Measurements from ENCODE around the gene PCBP3. TPM values are rescaled to one million over a fixed set of nuclear protein-coding genes. Genes with fewer than 3 reads are reported as not detected.

The PCBP3 gene
- total RNA-seq, 1 experiment from 2014 or later, result not detected

GRCh38 chr21:45595574-45596295, 47.8 kb upstream of the PCBP3 start:
- ChIA-PET CTCF (interaction anchor here (0.6 kb wide), 2 partner anchors 426 to 455 kb away, joined by 3 read pairs; no protein-coding TSS in a partner anchor), POLR2A (ENCODE audit: unreplicated experiment) (no interaction called here)
- no peak for DNase-seq
- Histone ChIP-seq H3K9me3 (ENCODE audit: insufficient read depth, low read depth) (no peaks in the 10 kb centered on the region), H3K4me3 (no peak overlapping the region), H3K79me2 (ENCODE audit: low read depth) (no peaks in the 10 kb centered on the region), H3K4me1 (replicated peaks; ENCODE audit: insufficient read depth) (no peaks in the 10 kb centered on the region), H3K36me3 (ENCODE audit: low read depth) (no peaks in the 10 kb centered on the region), H3K27ac (no peak overlapping the region), H2AFZ (no peak overlapping the region), H4K20me1 (ENCODE audit: insufficient read depth) (no peaks in the 10 kb centered on the region), H3K4me2 (no peak overlapping the region), H3F3A (ENCODE audit: insufficient read depth, low read depth) (no peaks in the 10 kb centered on the region), H3K27me3 (ENCODE audit: insufficient read depth, low read depth) (peaks cover 31% of the 10 kb centered on the region), H3K9me2 (ENCODE audit: insufficient read depth) (no peaks in the 10 kb centered on the region)
- intact Hi-C loops (cut with micrococcal nuclease; ENCODE audit: unreplicated experiment), result loop anchor here (2.0 to 10.0 kb wide), 3 partner anchors 151 to 455 kb away; no protein-coding TSS in a partner anchor
- TF ChIP-seq EZH2 (IDR thresholded peaks at IDR 0.05; ENCODE audit: low read depth) (no peak), CTCF (conservative IDR thresholded peaks at IDR 0.05) (no peak)
- no TSS peak for BruUV-seq (replicated peaks)

- Histone ChIP-seq H3K9me2 (ENCODE audit: insufficient read depth) (no peaks in the 10 kb centered on the region), H3K9me3 (ENCODE audit: insufficient read depth, low read depth) (no peaks in the 10 kb centered on the region), H3F3A (ENCODE audit: insufficient read depth, low read depth) (no peaks in the 10 kb centered on the region), H3K27ac (no peak overlapping the region), H3K4me3 (no peak overlapping the region), H3K36me3 (ENCODE audit: low read depth) (no peaks in the 10 kb centered on the region), H3K4me2 (no peak overlapping the region), H3K79me2 (ENCODE audit: low read depth) (no peaks in the 10 kb centered on the region), H4K20me1 (ENCODE audit: insufficient read depth) (no peaks in the 10 kb centered on the region), H2AFZ (no peak overlapping the region), H3K4me1 (replicated peaks; ENCODE audit: insufficient read depth) (no peaks in the 10 kb centered on the region), H3K27me3 (ENCODE audit: insufficient read depth, low read depth) (peaks cover 40% of the 10 kb centered on the region)
- DNase-seq, result peak in 1 of 2 experiments; percentile 61
- intact Hi-C loops (cut with micrococcal nuclease; ENCODE audit: unreplicated experiment), result loop anchor here (2.0 to 10.0 kb wide), 3 partner anchors 152 to 456 kb away; no protein-coding TSS in a partner anchor
- ChIA-PET CTCF (no interaction called here), POLR2A (ENCODE audit: unreplicated experiment) (no interaction called here)
- TF ChIP-seq CTCF (conservative IDR thresholded peaks at IDR 0.05), result peak; percentile 77
- no peak for TF ChIP-seq EZH2 (IDR thresholded peaks at IDR 0.05; ENCODE audit: low read depth)
- no TSS peak for BruUV-seq (replicated peaks)
These were observed 46.7 kb upstream of the PCBP3 start for GRCh38 chr21:45596704-45597318.

- Histone ChIP-seq H2AFZ (no peak overlapping the region), H3K4me1 (replicated peaks; ENCODE audit: insufficient read depth) (no peaks in the 10 kb centered on the region), H3K27me3 (ENCODE audit: insufficient read depth, low read depth) (peaks cover 49% of the 10 kb centered on the region), H3F3A (ENCODE audit: insufficient read depth, low read depth) (no peaks in the 10 kb centered on the region), H3K9me3 (ENCODE audit: insufficient read depth, low read depth) (no peaks in the 10 kb centered on the region), H3K79me2 (ENCODE audit: low read depth) (no peaks in the 10 kb centered on the region), H4K20me1 (ENCODE audit: insufficient read depth) (no peaks in the 10 kb centered on the region), H3K4me3 (no peak overlapping the region), H3K4me2 (no peak overlapping the region), H3K27ac (no peak overlapping the region), H3K9me2 (ENCODE audit: insufficient read depth) (no peaks in the 10 kb centered on the region), H3K36me3 (ENCODE audit: low read depth) (no peaks in the 10 kb centered on the region)
- intact Hi-C loops (cut with micrococcal nuclease; ENCODE audit: unreplicated experiment), result loop anchor here (10.0 kb wide), 1 partner anchor 153 kb away; no protein-coding TSS in a partner anchor
- no peak for DNase-seq
- TF ChIP-seq EZH2 (IDR thresholded peaks at IDR 0.05; ENCODE audit: low read depth) (no peak), CTCF (conservative IDR thresholded peaks at IDR 0.05) (no peak)
- no TSS peak for BruUV-seq (replicated peaks)
- CTCF ChIA-PET, result no interaction called here
- POLR2A ChIA-PET (ENCODE audit: unreplicated experiment), result no interaction called here
These were observed 45.4 kb upstream of the PCBP3 start for GRCh38 chr21:45598109-45598508.
